HG03520 (cell line): ENCODE measurements around the gene PYCARD.
"Not testable (repeated sequence)": the region's sequence is repeated elsewhere in the genome, so short reads cannot be mapped to it uniquely, and the experiment has no call there.

Experiments used
- ATAC-seq: cut with Tn5 transposase; IDR thresholded peaks from one replicate; pipeline ENCODE4 v1.9.1; 2021; ENCODE audit warnings: mild to moderate bottlenecking, moderate library complexity; ENCODE audit not compliant: unreplicated experiment

Gene PYCARD

DNA sequence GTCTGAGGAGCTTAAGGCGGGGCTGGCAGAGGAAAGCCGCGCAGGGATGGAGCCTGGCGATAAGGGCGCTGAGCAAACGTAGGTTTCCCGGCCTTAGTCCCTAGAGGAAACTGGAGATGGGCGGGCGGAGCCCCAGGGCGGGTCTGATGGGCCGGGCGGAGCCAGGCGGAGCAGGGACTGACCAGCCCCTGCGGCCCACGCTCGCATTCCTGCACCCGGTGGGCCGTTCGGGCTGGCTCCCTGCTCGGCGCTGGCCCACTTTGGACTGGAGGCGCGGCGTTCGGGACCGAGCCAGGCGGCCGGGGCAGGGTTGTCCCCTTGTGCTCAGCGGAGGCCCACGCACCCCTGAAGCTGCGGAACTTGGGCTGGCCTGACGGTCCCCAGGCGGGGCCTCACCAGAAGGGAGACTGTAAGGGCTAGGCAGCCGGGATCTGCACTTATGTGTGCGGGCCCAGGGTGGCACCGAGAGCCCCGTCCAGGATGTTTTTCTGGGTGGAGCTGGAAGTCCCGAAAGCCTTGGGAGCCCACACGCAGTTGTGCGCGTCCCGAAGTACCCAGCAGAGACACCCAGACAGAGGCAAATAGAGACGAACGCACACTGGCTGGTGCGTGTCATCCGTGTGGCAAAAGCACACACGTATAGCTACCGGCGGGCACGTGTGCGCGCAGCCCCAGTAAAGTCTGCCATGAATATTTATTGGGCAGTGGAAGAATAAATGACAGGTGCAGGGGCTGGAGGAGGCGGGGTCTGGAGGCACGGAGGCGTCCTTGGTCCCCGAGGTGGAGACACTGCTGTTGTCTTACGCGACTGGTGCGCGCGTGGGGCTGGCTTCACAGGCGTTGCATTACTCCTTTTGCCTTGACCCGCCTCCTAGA, 13.0 kb upstream of the PYCARD start:
- ATAC-seq: no peak

DNA sequence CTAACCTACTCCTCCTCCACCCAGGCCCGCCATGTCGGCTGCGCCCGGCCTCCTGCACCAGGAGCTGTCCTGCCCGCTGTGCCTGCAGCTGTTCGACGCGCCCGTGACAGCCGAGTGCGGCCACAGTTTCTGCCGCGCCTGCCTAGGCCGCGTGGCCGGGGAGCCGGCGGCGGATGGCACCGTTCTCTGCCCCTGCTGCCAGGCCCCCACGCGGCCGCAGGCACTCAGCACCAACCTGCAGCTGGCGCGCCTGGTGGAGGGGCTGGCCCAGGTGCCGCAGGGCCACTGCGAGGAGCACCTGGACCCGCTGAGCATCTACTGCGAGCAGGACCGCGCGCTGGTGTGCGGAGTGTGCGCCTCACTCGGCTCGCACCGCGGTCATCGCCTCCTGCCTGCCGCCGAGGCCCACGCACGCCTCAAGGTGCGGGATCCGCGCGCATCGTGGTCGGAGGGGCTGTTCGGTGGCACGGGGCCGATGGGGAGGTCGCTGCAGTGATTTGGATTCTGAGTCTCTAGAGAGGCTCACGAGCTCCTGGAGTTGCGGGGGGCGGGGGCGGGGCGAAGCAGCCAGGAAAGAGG, 12.2 kb upstream of the PYCARD start:
- no peak for ATAC-seq

DNA sequence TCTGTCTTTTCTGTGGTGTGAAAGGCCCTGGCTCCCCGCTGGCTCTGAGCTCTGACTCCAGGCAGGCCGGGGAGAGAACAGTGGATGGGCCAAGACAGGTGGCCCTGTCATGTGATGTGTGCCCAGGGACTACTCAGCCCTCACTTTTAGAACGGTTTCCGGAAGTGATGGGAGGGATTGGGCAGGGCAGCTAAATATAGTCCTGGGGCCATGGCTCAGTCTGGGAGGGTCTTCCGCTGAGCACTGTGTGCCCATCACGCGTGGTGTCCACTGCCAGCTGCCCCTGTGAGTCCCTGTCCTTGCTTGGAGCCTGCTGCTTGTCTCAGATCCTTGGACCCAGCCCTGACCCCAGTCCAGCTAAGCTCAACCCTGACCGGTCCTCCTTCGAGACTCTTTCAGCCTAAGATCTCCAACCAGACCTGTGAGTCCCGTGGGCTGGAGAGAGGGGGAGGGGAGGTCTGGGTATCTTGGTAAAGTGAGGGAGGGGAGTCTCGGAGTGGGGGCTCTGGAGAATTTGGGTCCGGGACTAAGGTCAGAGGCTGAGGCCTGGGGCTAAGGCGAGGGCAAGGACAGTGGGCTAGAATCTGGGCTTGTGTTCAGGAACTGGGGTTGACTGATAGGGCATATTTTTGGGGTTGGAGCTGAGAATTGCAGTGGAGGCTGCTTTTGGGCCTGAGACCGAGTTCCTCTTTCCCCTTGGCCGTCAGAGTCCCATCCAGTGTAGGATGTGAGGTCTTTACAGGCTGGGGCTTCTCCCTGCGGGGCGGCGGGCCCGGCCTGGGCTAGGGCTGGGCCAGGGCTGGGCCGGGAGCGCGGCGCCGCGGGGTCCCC, 11.5 kb upstream of the PYCARD start, which contains the start of gene TRIM72:
TRIM72 (plus strand) TSS at position 243 of the 831 bp plus-strand sequence. CDS start 620 bp downstream, outside the sequence.
- no peak for ATAC-seq

DNA sequence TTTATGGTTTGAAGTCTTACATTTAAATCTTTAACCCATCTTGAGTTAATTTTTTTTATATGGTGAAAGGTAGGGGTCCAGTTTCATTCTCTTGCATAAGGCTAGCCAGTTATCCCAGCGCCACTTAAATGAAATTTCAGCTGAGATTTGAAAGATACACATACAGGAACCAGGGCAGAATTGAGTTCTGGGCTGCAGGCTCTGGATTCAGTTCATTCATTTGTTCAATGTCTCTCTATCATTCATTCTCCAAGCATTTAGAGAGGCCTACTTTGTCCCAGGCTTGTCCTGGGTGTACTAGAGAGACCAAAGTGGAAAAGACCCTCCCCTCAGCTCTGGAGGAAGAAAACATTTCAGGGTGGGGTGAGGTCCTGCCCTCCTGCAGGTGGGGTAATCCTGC, 10.8 kb upstream of the PYCARD start:
- no peak for ATAC-seq

DNA sequence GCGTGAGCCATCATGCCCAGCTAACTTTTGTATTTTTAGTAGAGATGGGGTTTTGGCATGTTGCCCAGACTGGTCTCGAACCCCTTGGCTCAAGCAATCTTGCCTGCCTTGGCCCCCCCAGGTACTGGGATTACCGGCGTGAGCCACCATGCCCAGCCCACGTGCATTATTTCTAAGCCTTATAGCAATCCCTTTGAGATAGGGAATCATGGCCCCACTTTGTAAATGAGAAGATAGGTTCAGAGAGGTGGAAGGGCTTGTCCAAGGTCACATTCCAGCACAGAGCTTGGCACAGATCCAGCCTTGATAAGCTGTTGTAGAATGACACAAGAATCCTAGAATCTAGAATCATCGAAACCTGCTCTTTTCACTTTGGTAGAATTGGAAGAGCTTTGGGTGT, 4.2 kb upstream of the PYCARD start:
- ATAC-seq: no peak

DNA sequence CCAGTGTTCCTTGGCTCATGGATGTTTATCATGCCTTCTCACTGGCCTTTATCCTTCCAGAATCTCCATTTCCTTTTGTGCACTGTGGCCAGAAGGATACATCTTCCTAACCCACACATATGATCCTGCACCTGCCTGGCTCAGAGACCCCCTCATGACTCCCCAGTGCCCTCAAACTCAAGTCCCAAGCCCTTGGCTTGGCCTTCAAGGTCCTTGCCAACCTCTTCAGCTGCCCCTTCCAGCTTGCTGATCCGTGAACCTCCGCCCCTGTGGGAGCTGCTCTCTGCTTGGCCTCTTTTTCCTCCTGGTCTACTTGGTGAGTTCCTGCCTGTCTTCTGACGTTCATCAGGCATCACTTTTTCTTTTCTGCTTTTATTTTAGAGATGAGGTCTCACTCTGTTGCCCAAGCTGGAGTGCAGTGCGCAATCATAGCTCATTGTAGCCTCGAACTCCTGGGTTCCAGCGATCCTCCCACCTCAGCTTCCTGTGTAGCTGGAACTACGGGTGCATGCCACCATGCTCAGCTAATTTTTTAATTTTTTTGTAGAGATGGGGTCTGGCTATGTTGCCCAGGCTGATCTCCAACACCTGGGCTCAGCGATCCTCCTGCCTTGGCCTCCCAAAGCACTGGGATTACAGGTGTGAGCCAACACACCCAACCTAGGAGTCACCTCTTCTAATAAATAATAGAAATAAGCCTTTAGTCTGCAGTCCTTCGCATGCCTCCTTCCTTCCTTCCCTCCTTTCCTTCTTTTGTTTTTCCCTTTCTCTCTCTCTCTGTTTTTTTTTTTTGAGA, 2.5 kb upstream of the PYCARD start:
- no peak for ATAC-seq

DNA sequence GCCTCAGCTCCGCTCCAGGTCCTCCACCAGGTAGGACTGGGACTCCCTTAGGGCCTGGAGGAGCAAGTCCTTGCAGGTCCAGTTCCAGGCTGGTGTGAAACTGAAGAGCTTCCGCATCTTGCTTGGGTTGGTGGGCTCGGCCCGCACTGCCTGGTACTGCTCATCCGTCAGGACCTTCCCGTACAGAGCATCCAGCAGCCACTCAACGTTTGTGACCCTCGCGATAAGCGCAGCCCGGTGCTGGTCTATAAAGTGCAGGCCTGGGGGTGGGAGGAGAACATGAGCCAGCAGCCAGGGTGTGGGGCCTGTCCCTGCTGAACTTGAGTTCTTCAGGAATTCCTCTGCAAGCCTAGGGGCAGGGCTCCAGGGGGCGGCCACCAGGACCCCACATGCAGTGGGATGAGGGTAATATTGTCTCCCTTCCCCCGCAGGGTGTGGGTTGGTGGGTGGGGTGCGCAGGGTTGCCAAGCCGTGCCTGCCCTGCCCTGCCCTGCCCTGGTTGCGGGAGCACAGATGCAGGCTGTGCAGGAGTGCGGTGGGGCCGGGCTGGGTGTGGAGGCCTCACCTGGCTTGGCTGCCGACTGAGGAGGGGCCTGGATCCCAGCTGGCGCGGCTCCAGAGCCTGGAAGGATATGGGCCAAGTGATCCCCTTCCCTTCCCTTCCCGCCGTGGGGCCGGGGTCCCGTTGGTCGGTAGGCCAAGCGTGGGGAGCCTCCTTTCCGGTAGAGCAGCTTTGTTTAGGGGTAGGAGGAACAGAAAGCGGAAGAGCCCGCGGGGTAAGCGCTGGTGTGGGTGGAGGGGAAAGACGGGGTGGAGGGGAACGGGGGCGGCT, 762 bp downstream of the PYCARD start:
- ATAC-seq: no peak

DNA sequence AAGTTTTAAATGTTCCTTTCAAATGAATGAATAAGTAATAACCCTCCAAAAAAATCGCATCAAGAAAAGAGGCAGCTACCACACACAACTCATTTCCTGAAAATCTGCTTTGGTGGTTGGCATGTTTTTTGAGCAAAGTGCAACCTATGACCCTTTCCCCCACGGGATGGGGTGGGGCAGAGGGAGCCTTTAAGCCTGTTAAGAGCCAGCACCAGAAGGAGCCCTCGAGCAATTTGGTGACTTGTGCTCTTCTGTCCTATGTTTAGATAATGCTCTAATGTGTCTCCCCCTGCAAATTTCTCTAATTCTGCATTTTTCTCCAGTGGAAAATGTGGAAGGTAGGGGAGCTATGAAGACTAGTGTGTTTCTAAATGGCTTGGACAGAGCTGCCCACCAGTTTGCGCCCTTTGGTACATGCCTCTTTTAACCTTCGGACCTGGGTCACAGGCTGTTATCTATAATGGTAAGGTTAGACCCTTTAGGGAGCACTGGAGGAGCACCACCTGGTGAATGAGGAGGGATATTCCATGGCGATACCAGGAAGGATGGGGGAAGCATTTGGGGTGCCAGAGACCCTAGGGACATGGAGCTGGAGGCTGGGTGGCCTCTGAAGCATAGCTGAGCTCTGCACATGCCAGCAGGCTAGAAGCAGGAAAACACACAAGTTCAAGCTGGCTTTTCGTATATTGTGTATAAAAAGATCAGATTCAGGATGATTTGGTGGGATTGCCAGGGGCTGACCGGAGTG, 1.6 kb downstream of the PYCARD start:
- no peak for ATAC-seq

DNA sequence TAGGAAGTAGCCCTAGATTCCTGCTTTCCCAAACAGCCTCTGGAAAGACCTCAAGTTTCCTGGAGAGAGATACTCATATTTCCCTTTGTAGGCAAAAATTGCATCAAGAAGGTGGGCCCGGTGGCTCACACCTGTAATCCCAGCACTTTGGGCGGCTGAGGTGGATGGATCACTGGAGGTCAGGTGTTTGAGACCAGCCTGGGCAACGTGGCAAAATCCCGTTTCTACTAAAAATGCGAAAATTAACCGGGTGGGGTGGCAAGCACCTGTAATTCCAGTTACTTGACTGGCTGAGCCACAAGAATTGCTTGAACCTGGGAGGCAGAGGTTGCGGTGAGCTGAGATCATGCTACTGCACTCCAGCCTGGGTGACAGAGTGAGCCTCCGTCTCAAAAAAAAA, 2.4 kb downstream of the PYCARD start:
- not testable (repeated sequence) for ATAC-seq

DNA sequence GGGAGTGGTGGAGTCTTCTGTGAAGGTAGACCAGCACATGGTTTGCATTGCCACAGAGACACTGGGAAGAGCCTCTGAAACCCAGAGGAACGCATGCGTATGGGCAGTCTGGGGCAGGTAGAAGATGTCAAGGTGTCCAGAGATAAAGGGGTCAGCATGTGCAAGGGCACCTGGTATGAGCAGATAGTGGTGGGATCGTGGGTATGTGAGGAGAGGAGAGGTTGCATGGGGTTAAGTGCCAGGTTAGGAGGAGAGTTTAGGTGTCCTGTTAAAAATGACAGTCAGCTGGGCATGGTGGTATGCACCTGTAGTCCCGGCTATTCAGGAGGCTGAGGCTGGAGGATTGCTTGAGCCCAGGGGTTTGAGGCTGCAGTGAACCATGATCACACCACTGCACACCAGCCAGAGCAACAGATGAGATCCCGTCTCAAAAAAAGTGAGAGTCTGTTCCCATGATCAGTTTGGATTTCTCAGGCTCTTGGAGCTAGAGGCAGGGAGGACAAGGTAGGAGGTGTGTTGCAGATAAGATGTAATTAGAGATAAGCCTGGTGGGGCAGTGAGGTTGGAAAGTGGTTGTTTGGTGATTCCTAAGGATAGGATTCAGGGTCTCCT, 3.0 kb downstream of the PYCARD start:
- ATAC-seq: no peak

DNA sequence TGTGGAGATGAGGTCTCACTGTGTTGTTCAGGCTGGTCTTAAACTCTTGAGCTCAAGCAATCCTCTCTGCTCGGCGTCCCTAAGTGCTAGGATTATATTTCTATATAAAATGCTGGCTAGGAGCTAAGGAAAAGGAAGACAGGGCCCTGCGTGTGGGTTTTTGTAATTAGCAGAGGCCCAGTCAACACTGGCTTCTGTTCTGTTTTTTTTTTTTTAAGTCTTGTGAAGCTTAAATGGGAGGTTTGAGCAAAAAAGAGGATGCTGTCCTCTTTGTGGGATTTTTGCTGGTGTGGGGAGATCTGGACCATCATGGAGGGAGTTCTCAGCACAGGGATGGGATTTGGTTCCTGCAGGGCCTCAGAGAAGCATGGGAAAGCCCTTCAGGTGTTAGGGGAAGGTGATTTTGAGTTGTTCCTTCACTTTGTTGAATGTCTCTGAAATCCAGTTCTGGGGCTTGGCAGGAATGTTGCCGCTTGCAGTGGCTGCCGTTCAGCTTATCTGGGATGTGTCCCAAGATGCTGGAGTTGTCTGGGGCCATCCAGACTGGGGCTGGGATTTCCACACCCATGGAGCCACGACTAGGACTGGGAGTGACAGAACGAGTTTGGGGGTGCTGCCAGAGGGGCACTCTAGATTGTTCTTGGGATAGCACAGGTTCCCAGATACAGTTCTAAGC, 4.2 kb downstream of the PYCARD start:
- ATAC-seq: no peak

DNA sequence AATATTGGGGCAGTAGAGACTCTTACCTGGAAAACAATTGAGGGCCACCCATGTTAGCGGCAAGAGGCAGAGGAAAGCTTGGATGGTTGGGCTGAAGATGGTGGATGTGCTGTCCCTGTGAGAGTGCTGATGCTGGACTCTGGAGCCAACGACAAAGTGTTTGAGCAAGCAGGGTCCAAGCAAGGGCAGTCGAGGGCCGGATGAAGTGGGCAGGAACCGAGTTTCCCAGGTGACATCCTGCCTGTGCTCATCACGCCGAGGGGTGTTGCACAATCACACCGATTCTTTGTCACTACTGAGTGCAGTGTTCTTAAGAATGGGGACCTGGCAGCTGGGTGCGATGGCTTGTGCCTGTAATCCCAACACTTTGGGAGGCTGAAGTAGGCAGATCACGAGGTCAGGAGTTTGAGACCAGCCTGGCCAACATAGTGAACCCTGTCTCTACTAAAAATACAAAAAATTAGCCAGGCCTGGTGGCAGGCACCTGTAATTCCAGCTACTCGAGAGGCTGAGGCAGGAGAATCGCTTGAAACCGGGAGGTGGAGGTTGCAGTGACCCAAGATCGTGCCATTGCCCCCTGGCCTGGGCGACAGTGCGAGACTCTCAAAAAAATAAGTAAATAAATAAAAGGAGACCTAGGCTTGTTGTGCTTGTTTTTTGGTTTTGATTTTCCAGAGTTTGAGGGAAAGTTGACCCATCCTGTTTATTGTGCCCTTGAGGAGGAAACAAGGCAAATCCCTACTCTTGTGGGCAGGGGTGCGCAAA, 6.1 kb downstream of the PYCARD start:
- ATAC-seq: no peak

DNA sequence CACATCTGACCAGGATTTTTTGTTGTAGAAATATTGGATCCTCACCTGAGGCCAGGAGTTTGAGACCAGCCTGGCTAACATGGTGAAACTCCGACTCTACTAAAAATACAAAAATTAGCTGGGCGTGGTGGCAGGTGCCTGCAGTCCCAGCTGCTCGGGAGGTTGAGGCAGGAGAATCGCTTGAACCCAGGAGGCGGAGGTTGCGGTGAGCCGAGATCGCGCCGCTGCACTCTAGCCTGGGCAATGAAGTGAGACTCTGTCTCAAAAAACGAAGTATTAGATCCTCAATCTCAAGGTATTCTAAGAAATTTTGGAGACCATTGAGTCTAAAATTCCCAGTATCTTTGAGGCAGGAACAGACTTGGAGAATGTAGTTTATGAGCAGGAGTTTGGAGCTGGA, 6.7 kb downstream of the PYCARD start:
- not testable (repeated sequence) for ATAC-seq

DNA sequence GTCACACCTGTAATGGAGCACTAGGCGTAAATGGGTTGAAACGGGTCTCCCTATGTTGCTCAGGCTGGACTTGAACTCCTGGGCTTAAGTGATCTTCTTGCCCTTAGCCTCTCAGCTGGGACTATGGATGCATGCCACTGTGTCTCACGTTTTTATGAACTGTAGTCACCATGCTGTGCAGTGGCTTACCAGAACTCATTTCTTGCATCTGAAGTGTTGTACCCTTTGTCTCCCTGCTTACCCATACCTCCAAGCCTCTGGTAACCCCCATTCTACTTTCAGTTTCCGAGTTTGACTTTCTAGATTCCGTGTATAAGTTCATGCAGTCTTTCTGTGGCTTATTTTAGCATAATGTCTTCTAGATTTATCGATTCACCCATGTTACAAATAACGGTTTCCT, 7.7 kb downstream of the PYCARD start:
- no peak for ATAC-seq

DNA sequence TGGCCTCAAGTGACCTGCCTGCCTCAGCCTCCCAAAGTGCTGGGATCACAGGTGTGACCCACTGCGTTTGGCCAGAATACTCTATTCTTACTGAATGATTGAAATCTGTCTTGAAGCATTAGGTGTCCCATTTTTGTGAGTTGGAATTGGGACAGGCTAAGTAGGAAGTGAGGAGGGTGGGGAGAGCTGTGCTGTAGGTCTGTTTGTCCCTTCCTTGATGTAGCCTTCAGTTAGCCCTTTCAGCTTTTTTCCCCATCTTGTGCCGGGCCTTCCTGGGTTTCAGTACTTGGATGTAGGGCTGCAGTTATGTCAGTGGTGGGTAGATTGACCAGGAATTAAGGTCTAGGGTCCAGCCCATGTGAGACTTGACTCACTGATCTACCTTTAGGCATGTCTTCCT, 8.7 kb downstream of the PYCARD start:
- ATAC-seq: no peak

DNA sequence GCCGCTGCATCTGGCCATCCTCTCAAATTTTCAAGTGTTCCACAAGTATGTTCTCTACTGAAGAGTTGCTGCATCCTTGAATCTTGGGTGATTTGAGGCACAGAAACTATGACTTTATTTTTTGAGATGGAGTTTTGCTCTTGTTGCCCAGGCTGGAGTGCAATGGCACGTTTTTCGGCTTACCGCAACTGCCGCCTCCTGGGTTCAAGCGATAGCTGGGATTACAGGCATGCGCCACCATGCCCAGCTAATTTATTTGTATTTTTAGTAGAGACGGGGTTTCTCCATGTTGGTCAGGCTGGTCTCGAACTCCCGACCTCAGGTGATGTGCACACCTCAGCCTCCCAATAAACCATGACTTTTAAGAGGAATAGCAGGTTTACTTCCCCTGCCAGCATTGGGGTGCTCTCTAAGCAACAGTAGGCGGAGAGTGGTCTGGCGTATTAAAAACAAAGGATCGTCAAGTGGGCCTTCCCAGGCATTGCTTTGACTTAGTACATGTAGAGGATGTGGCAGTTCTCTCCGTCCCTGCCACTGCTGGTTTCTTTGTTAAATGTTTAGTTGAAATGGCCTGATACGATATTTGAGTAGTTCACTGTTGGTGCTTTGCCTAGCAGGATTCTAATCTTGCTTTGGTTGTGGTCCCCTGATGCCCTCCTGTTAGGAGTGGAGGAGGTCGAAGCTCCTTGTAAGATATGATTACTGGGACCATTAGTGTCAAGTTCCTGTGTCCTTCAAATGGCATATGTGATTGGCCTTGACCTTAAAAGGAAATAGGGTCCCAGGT, 9.5 kb downstream of the PYCARD start:
- ATAC-seq: no peak
